K562 (cell line): ENCODE measurements around the gene SYNGR3. TPM values are rescaled to one million over a fixed set of nuclear protein-coding genes. Genes with fewer than 3 reads are reported as not detected.

Source experiments
- ATAC-seq: fragments of 200-7000 bp; cut with Tn5 transposase; 3 replicates; pipeline ENCODE4 v1.9.1; 2020; ENCODE audit warnings: moderate library complexity
- BruUV-seq: library from RNA; stranded (reverse); fragments of 400-500 nt; replicated peaks from 2 replicates; lab custom pipeline; 2021; lab: Mats Ljungman, UMichigan
- CTCF ChIA-PET: fragments of 300-600 bp; formaldehyde crosslinking; extraction: SDS; loops from one replicate; lab custom pipeline; 2021; ENCODE audit warnings: low intra/inter-chr PET ratio; lab: Yijun Ruan, JAX
- POLR2A ChIA-PET: fragments of 300-600, 350-650 bp; sonication (Branson Sonifier 250); formaldehyde crosslinking; extraction: SDS; loops from one replicate; lab custom pipeline; 2021; ENCODE audit warnings: antibody characterized with exemption, inconsistent platforms; lab: Yijun Ruan, JAX
- DNase-seq, 4 experiments: peaks; one replicate each; pipeline versions ENCODE4 v3.0.0 to v3.0.0-alpha.2; 2011 to 2018; ENCODE audit warnings: low spot score in 3 of 4, mixed read lengths in 3 of 4; ENCODE audit errors: extremely low read depth in 1 of 4
- FAIRE-seq: peaks from 2 replicates; lab custom pipeline; 2011; peaks lifted over from hg19 to GRCh38; lab: Jason Lieb, UNC
- H2AFZ ChIP-seq: 2 replicates; pipeline ENCODE4 v1.6.0; 2011; ENCODE audit warnings: low read depth, low read length, control low read depth, inconsistent platforms
- H3K27ac ChIP-seq: fragments of 200-600 bp; 3 replicates; pipeline ENCODE4 v1.8.0; 2011; ENCODE audit warnings: low read depth, mild to moderate bottlenecking, control low read depth, inconsistent platforms, low read length, moderate library complexity, mixed read lengths; ENCODE audit errors: extremely low read depth
- H3K27me3 ChIP-seq, 2 experiments: fragments of 300-600 bp in 1 of 2; 2 replicates in 1 of 2; 3 replicates in 1 of 2; pipeline versions ENCODE4 v1.6.0 to v1.8.0; 2011; ENCODE audit warnings: inconsistent platforms in 2 of 2, low read length in 2 of 2, mild to moderate bottlenecking in 1 of 2, mixed read lengths in 1 of 2, moderate library complexity in 1 of 2; ENCODE audit not compliant: control insufficient read depth in 2 of 2, insufficient read depth in 2 of 2
- H3K36me3 ChIP-seq: fragments of 300-600 bp; 3 replicates; pipeline ENCODE4 v1.8.0; 2011; ENCODE audit warnings: mild to moderate bottlenecking, low read length, inconsistent platforms; ENCODE audit not compliant: control insufficient read depth, insufficient read depth
- H3K4me1 ChIP-seq, 2 experiments: fragments of 200-600 bp in 1 of 2; replicated peaks in 1 of 2; 2 replicates in 1 of 2; 3 replicates in 1 of 2; pipeline versions ENCODE4 v1.5.1 to v1.8.0; 2011; ENCODE audit warnings: inconsistent platforms in 2 of 2, low read length in 2 of 2, mild to moderate bottlenecking in 1 of 2, mixed read lengths in 1 of 2, moderate library complexity in 1 of 2; ENCODE audit not compliant: control insufficient read depth in 2 of 2, insufficient read depth in 2 of 2
- H3K4me2 ChIP-seq: 2 replicates; pipeline ENCODE4 v1.6.1; 2011; ENCODE audit warnings: low read length, control low read depth, inconsistent platforms, mixed read lengths; ENCODE audit not compliant: insufficient read depth
- H3K4me3 ChIP-seq: fragments of 200-600 bp; sonication (generic), shearing (Covaris generic); 2 replicates; pipeline ENCODE4 v1.5.1; 2016; ENCODE audit warnings: control low read depth, inconsistent platforms
- H3K79me2 ChIP-seq: fragments of 200-600 bp; 3 replicates; pipeline ENCODE4 v1.8.0; 2011; ENCODE audit warnings: low read length, inconsistent platforms; ENCODE audit not compliant: control insufficient read depth, insufficient read depth
- H3K9ac ChIP-seq, 2 experiments: 2 replicates each; pipeline versions ENCODE4 v1.6.0 to v1.6.1; 2011; ENCODE audit warnings: low read depth in 2 of 2, low read length in 2 of 2, control low read depth in 1 of 2, inconsistent platforms in 1 of 2, mild to moderate bottlenecking in 1 of 2, mixed read lengths in 1 of 2; ENCODE audit not compliant: insufficient read depth in 1 of 2
- H3K9me1 ChIP-seq: one replicate; pipeline ENCODE4 v1.6.0; 2011; ENCODE audit warnings: inconsistent platforms, mild to moderate bottlenecking, low read length, moderate library complexity; ENCODE audit not compliant: control insufficient read depth, insufficient read depth
- H3K9me3 ChIP-seq: replicated peaks from 2 replicates; pipeline ENCODE4 v1.5.1; 2011; ENCODE audit warnings: low read depth, low read length, inconsistent platforms; ENCODE audit not compliant: control insufficient read depth, insufficient read depth
- H4K20me1 ChIP-seq: replicated peaks from 2 replicates; pipeline ENCODE4 v1.6.1; 2011; ENCODE audit warnings: low read length, inconsistent platforms, mixed read lengths; ENCODE audit not compliant: control insufficient read depth, insufficient read depth
- CHD2 ChIP-seq: IDR thresholded peaks from 2 replicates; pipeline ENCODE4 v1.6.1; 2011; ENCODE audit warnings: low read depth, low read length
- ELK1 ChIP-seq: sonication (generic); formaldehyde crosslinking; IDR thresholded peaks from 2 replicates; pipeline ENCODE4 v1.8.1; 2022; ENCODE audit warnings: missing genetic modification reagents
- FOXA1 ChIP-seq: fragments of 450-650 bp; IDR thresholded peaks from 2 replicates; pipeline ENCODE4 v1.6.1; 2016; ENCODE audit warnings: mild to moderate bottlenecking, borderline replicate concordance
- FOXK1 ChIP-seq: sonication (generic); formaldehyde crosslinking; IDR thresholded peaks from 2 replicates; pipeline ENCODE4 v1.8.0; 2022; ENCODE audit warnings: missing genetic modification reagents, mild to moderate bottlenecking, borderline replicate concordance
- FOXK2 ChIP-seq, 2 experiments: fragments of 450-650 bp; IDR thresholded peaks in 1 of 2; conservative IDR thresholded peaks in 1 of 2; 2 replicates each; pipeline ENCODE4 v1.6.1; 2016; ENCODE audit warnings: low read depth in 2 of 2, mild to moderate bottlenecking in 1 of 2
- KLF6 ChIP-seq: fragments of 250-450 bp; sonication (Bioruptor Pico); IDR thresholded peaks from 2 replicates; pipeline ENCODE4 v1.4.0; 2020; ENCODE audit warnings: mild to moderate bottlenecking, moderate library complexity, borderline replicate concordance
- MYC ChIP-seq, 2 experiments: fragments of 250-450 bp in 1 of 2; sonication (Bioruptor Pico) in 1 of 2; IDR thresholded peaks; 2 replicates each; pipeline versions ENCODE4 v1.5.1 to v1.6.1; 2012 to 2021; ENCODE audit warnings: low read depth in 2 of 2, borderline replicate concordance in 1 of 2, improper control_type of control experiment in 1 of 2, low read length in 1 of 2, mild to moderate bottlenecking in 1 of 2, moderate library complexity in 1 of 2
- NEUROD1 ChIP-seq: fragments of 150-350 bp; IDR thresholded peaks from 2 replicates; pipeline ENCODE4 v1.6.1; 2014; ENCODE audit warnings: borderline replicate concordance, low read length, low read depth; ENCODE audit not compliant: partially characterized antibody
- SAFB2 ChIP-seq: fragments of 200-400 bp; formaldehyde crosslinking; IDR thresholded peaks from 2 replicates; pipeline ENCODE4 v1.6.1; 2018; ENCODE audit warnings: borderline replicate concordance, low read length, low read depth, moderate library complexity; ENCODE audit not compliant: severe bottlenecking
- SAP30 ChIP-seq: fragments of 200-600 bp; sonication (generic); IDR thresholded peaks from 2 replicates; pipeline ENCODE4 v1.6.1; 2012; ENCODE audit warnings: borderline replicate concordance, low read depth, mild to moderate bottlenecking, moderate library complexity, low read length, control low read depth, inconsistent platforms; ENCODE audit not compliant: insufficient read depth, poor library complexity, severe bottlenecking
- SIN3B ChIP-seq: fragments of 450-650 bp; IDR thresholded peaks from 2 replicates; pipeline ENCODE4 v1.6.1; 2017; ENCODE audit warnings: low read depth, mild to moderate bottlenecking, moderate library complexity
- SMAD2 ChIP-seq: fragments of 150-350 bp; IDR thresholded peaks from 2 replicates; pipeline ENCODE4 v1.6.1; 2014; ENCODE audit warnings: low read depth, mild to moderate bottlenecking, low read length
- SMARCA5 ChIP-seq: fragments of 450-650 bp; IDR thresholded peaks from 2 replicates; pipeline ENCODE4 v1.6.1; 2016
- TARDBP ChIP-seq: fragments of 450-650 bp; IDR thresholded peaks from 2 replicates; pipeline ENCODE4 v1.6.1; 2016
- ZNF133 ChIP-seq: fragments of 250-450 bp; sonication (Bioruptor Pico); IDR thresholded peaks from 2 replicates; pipeline ENCODE4 v1.4.0; 2020; ENCODE audit warnings: mild to moderate bottlenecking
- ZNF584 ChIP-seq: fragments of 200-800 bp; sonication (Bioruptor generic); IDR thresholded peaks from 2 replicates; pipeline ENCODE4 v1.6.1; 2016; ENCODE audit warnings: low read depth, mild to moderate bottlenecking, missing genetic modification characterization, missing compliant biosample characterization
- ZNF785 ChIP-seq: fragments of 250-450 bp; sonication (Bioruptor Pico); IDR thresholded peaks from 2 replicates; pipeline ENCODE4 v1.4.0; 2020; ENCODE audit warnings: mild to moderate bottlenecking
- WGBS: fragments of 100-300 bp; shearing (Covaris generic); methylation state at CpG from one replicate; pipeline ENCODE4 v1.1.6; 2016; ENCODE audit warnings: low coverage, mixed read lengths; ENCODE audit not compliant: insufficient coverage; ENCODE audit errors: missing lambda C conversion rate; 5-methylcytosine and 5-hydroxymethylcytosine counted together
- in situ Hi-C: fragments of 300-500 bp; cut with MboI; formaldehyde crosslinking; loops from 4 replicates; pipeline ENCODE4 v1.15.0; 2018; ENCODE audit warnings: inconsistent platforms, mixed read lengths
- intact Hi-C: fragments of 100-400 bp; cut with micrococcal nuclease; formaldehyde crosslinking; loops from 2 replicates; pipeline ENCODE4 v1.14.2; 2022
- polyA plus RNA-seq, 8 experiments: library from polyadenylated mRNA; depleted of rRNA in 4 of 8; stranded (reverse) in 5 of 8; unstranded in 3 of 8; fragments of >200 nt; fragmentation: Nextera tagmentation in 2 of 8; fragmentation: Illumina TruSeq in 1 of 8; extraction: Ambion mirVana in 2 of 8; extraction: Trizol in 1 of 8; gene quantifications; 2 replicates each; pipeline versions ENCODE4 v1.2.1 to v1.2.3, GENCODE V29; 2011 to 2014; ENCODE audit warnings: inconsistent platforms in 1 of 8, missing spikeins in 1 of 8
- total RNA-seq, 7 experiments: library from RNA; depleted of rRNA in 6 of 7; stranded (reverse); fragments of >200 nt in 6 of 7; fragmentation: Illumina TruSeq in 2 of 7; extraction: Trizol in 2 of 7; gene quantifications; 2 replicates each; pipeline versions ENCODE4 v1.2.1 to v1.2.3, GENCODE V29; 2011 to 2021; ENCODE audit warnings: low replicate concordance in 1 of 7
- TF ChIP-seq, protein P1 (sequence below): sonication (generic); formaldehyde crosslinking; IDR thresholded peaks from 2 replicates; pipeline ENCODE4 v1.8.0; 2023; ENCODE audit warnings: mild to moderate bottlenecking, missing genetic modification reagents

Gene SYNGR3
- total and polyA plus RNA-seq, 9 of the 15 experiments (the other 6 are each of a cell fraction or from before 2014, with no cell fraction given): 3.7 to 69.2 (median 36.3) TPM

- H3K4me2 ChIP-seq: peak overlapping the region; percentile 79
- peaks cover 16% of the 10 kb centered on the region for H3K79me2 ChIP-seq
- peak overlapping the region; percentile 70 for H3K4me3 ChIP-seq
- in situ Hi-C loops (no loop called here), intact Hi-C loops (no loop called here)
- no peaks in the 10 kb centered on the region for H4K20me1 ChIP-seq
- H3K4me1 ChIP-seq: peaks cover 6 to 77% of the 10 kb centered on the region in 2 experiments; a peak in 4 of 5 replicates
- CTCF ChIA-PET: no interaction called here
- WGBS: 15% methylated on average over 19 of the region's 19 CpGs
- no peaks in the 10 kb centered on the region for H3K9me1 ChIP-seq
- no peak for DNase-seq
- H3K36me3 ChIP-seq: peaks cover 37% of the 10 kb centered on the region; the same call in 2 of the 3 replicates
- H3K27me3 ChIP-seq: no peaks in the 10 kb centered on the region
- no peak for ATAC-seq
- H3K9me3 ChIP-seq: no peaks in the 10 kb centered on the region
- BruUV-seq: no TSS peak
- peak; percentile 63 for FAIRE-seq
- POLR2A ChIA-PET: interaction anchor here (0.8 to 10.2 kb wide), 4 partner anchors 9 to 44 kb away, joined by 3 to 103 read pairs (median 10); partner anchors contain the start of genes RNF151, RPS2 and TBL3
- H3K9ac ChIP-seq: peak overlapping the region in 1 of 2 experiments; percentile 85; a peak in 2 of 4 replicates
- peak overlapping the region; percentile 88 for H2AFZ ChIP-seq
- H3K27ac ChIP-seq: no peak overlapping the region
- TF ChIP-seq ZNF133 (no peak), FOXK2 (conservative IDR thresholded peaks at IDR 0.05 in 1 of 2, IDR thresholded peaks at IDR 0.05 in 1 of 2; ENCODE audit: low read depth in 2 of 2) (no peak), SAP30 (peak; percentile 13), FOXK1 (CRISPR knock-in tag) (0 out of 2 replicates have a peak, but pooled peaks have one; percentile 35), SMARCA5 (peak; percentile 36; the same call in 1 of the 2 replicates), ZNF584 (CRISPR knock-in tag) (no peak), ELK1 (CRISPR knock-in tag) (no peak), SIN3B (0 out of 2 replicates have a peak, but pooled peaks have one; percentile 6), SMAD2 (no peak), ZNF785 (CRISPR knock-in tag) (no peak), FOXA1 (no peak), KLF6 (CRISPR knock-in tag) (no peak), TARDBP (no peak), NEUROD1 (no peak), CHD2 (no peak), SAFB2 (no peak), MYC (IDR thresholded peaks at IDR 0.05; ENCODE audit: low read depth, low read length) (no peak), MYC (CRISPR knock-in tag; IDR thresholded peaks at IDR 0.05; ENCODE audit: borderline replicate concordance, low read depth) (no peak)
- TF ChIP-seq, protein P1, sequence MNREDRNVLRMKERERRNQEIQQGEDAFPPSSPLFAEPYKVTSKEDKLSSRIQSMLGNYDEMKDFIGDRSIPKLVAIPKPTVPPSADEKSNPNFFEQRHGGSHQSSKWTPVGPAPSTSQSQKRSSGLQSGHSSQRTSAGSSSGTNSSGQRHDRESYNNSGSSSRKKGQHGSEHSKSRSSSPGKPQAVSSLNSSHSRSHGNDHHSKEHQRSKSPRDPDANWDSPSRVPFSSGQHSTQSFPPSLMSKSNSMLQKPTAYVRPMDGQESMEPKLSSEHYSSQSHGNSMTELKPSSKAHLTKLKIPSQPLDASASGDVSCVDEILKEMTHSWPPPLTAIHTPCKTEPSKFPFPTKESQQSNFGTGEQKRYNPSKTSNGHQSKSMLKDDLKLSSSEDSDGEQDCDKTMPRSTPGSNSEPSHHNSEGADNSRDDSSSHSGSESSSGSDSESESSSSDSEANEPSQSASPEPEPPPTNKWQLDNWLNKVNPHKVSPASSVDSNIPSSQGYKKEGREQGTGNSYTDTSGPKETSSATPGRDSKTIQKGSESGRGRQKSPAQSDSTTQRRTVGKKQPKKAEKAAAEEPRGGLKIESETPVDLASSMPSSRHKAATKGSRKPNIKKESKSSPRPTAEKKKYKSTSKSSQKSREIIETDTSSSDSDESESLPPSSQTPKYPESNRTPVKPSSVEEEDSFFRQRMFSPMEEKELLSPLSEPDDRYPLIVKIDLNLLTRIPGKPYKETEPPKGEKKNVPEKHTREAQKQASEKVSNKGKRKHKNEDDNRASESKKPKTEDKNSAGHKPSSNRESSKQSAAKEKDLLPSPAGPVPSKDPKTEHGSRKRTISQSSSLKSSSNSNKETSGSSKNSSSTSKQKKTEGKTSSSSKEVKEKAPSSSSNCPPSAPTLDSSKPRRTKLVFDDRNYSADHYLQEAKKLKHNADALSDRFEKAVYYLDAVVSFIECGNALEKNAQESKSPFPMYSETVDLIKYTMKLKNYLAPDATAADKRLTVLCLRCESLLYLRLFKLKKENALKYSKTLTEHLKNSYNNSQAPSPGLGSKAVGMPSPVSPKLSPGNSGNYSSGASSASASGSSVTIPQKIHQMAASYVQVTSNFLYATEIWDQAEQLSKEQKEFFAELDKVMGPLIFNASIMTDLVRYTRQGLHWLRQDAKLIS (CRISPR knock-in tag): no peak
Measured at GRCh38 chr16:1982991-1983543, 6.7 kb upstream of the SYNGR3 start.
